IPS DF 6.9 (cell line): ENCODE measurements around the gene ZNRF3.

Source experiments
- DNase-seq: peaks from one replicate; pipeline ENCODE4 v3.0.0-alpha.2; 2013; ENCODE audit warnings: low read depth, low spot score
- H3K27ac ChIP-seq: one replicate; pipeline ENCODE4 v1.5.1; 2013; ENCODE audit warnings: low read length, control low read depth
- H3K27me3 ChIP-seq: 2 replicates; pipeline ENCODE4 v1.6.1; 2013; ENCODE audit warnings: mild to moderate bottlenecking, low read length; ENCODE audit not compliant: control insufficient read depth, insufficient read depth
- H3K36me3 ChIP-seq: 2 replicates; pipeline ENCODE4 v1.6.1; 2013; ENCODE audit warnings: low read length; ENCODE audit not compliant: control insufficient read depth, insufficient read depth
- H3K4me1 ChIP-seq: 2 replicates; pipeline ENCODE4 v1.6.1; 2013; ENCODE audit warnings: low read length; ENCODE audit not compliant: control insufficient read depth, insufficient read depth
- H3K4me3 ChIP-seq: 2 replicates; pipeline ENCODE4 v1.5.1; 2013; ENCODE audit warnings: mild to moderate bottlenecking, low read length
- H3K9me3 ChIP-seq: 2 replicates; pipeline ENCODE4 v1.6.1; 2013; ENCODE audit warnings: low read length, inconsistent platforms; ENCODE audit not compliant: control insufficient read depth, insufficient read depth
- WGBS: extraction: QIAGEN DNeasy Blood & Tissue Kit; methylation state at CpG from one replicate; pipeline ENCODE4 v1.1.7; 2013; ENCODE audit warnings: mixed read lengths, missing lambda C conversion rate; ENCODE audit not compliant: insufficient read length, insufficient coverage; 5-methylcytosine and 5-hydroxymethylcytosine counted together

Gene ZNRF3

DNA sequence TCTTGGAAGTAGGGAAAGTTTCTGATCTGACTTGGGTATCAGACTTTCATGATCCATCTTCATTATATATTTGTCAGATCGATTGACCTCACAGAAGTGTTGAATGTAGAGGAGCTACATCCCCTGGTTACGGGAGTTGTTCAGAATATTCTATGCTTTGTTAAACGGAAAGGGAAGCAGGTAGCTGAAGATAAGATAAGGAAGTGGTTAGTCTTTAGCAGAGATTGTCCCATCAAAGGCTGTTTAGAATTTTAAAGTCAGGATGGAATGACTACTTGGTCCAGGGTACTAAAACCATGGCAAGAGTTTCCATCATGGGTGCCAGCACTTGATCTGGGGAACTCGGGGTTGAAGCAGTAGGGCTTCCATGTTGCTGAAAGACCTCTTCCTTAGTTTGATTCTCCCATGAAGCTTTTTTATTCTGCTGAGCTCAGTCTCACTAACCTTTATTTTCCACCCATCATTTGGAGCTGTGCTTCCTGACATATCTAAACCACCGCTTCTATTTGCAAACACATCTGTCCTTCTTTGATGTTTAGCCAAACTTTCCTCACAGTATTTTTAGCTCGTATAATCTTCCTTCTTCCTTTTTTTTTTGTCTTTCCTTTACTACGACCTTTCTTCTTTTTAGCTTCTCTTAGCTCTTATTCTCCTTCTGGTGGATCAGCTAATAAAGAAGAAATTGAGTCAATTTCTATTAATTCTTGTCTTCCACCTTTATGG lies 182.3 kb downstream of the ZNRF3 start:
- Histone ChIP-seq H3K27ac (no peak overlapping the region), H3K4me1 (no peaks in the 10 kb centered on the region), H3K4me3 (no peak overlapping the region), H3K36me3 (no peaks in the 10 kb centered on the region), H3K9me3 (no peaks in the 10 kb centered on the region), H3K27me3 (no peaks in the 10 kb centered on the region; the same call in 1 of the 2 replicates)
- no CpG with 5 or more reads among the region's 7 CpGs for WGBS
- DNase-seq = no peak

DNA sequence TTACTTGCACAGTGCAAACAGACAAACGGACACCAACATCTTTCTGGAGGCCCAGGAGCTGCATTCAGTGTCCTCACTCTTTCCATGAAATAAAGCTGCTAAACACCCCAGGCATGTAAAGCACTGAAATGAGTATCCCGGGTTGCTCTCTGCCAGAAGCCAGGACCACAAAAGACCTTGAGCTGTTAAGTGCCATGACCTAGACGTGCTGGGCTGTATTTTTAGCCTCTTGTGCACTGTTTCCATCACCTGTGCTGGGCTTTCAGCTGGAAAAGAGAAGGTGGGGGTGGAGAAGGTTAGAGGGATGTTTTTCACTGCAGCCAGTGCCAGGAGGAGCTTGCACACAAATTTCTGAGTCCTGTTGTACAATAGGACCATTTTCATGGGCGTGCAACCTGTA lies 186.1 kb downstream of the ZNRF3 start:
- no CpG with 5 or more reads among the region's 4 CpGs for WGBS
- no peaks in the 10 kb centered on the region for H3K36me3 ChIP-seq
- H3K27me3 ChIP-seq = peaks cover 8% of the 10 kb centered on the region; the same call in 1 of the 2 replicates
- H3K4me1 ChIP-seq = no peaks in the 10 kb centered on the region; the same call in 1 of the 2 replicates
- H3K27ac ChIP-seq = no peak overlapping the region
- H3K9me3 ChIP-seq = no peaks in the 10 kb centered on the region
- DNase-seq = no peak
- H3K4me3 ChIP-seq = no peak overlapping the region

- no peaks in the 10 kb centered on the region for H3K9me3 ChIP-seq
- H3K27ac ChIP-seq = no peak overlapping the region
- no peaks in the 10 kb centered on the region; the same call in 1 of the 2 replicates for H3K4me1 ChIP-seq
- H3K36me3 ChIP-seq = no peaks in the 10 kb centered on the region
- H3K4me3 ChIP-seq = no peak overlapping the region
- WGBS = no CpG with 5 or more reads among the region's 4 CpGs
- H3K27me3 ChIP-seq = peaks cover 8% of the 10 kb centered on the region; the same call in 1 of the 2 replicates
- no peak for DNase-seq
Observed at GRCh38 chr22:29070490-29070889, 187.1 kb downstream of the ZNRF3 start.

- Histone ChIP-seq H3K27me3 (peaks cover 8% of the 10 kb centered on the region; the same call in 1 of the 2 replicates), H3K9me3 (no peaks in the 10 kb centered on the region), H3K27ac (no peak overlapping the region), H3K4me1 (no peaks in the 10 kb centered on the region; the same call in 1 of the 2 replicates), H3K4me3 (peak overlapping the region; percentile 16; the same call in 1 of the 2 replicates), H3K36me3 (no peaks in the 10 kb centered on the region)
- no CpG with 5 or more reads among the region's 60 CpGs for WGBS
- no peak for DNase-seq
Observed at GRCh38 chr22:29071261-29072045, 188.1 kb downstream of the ZNRF3 start.

DNA sequence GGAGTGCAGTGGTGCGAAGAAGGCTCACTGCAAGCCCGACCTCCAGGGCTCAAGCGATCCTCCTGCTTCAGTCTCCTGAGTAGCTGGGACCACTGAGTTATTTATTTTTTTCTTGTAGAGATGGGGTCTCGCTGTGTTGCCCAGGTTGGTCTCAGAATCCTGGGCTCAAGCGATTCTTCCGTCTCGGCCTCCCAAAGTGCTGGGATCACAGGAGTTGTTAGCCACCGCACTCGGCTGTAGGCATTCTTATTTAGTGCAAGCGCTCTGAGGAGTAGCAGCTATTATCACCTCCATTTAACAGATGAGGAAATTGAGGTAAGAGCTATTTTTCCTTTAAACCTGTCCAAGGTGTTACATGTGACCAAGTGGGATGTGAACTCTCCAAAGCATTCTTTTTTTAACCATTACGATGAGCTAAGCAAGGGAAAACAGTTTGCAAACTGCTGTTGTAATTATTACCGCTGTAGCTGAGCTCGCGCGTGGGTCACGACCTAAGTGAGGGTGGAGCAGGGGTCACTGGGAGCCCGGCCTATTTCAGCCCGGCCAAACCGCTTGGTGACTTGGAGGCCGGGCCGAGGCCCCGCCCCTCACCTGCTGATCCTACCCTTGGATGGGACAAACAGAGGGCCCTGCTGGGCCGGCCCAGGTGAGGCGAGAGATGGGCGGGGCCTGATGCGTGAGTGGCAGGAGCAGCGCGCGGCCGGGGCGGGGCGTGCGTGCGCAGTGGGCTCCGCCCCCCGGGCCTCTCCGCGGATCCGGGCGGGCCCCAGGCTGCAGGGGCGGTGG lies 189.0 kb downstream of the ZNRF3 start:
- no CpG with 5 or more reads among the region's 41 CpGs for WGBS
- peak; percentile 94 for DNase-seq
- Histone ChIP-seq H3K4me1 (no peaks in the 10 kb centered on the region; the same call in 1 of the 2 replicates), H3K4me3 (no peak overlapping the region; the same call in 1 of the 2 replicates), H3K9me3 (no peaks in the 10 kb centered on the region), H3K27me3 (peaks cover 8% of the 10 kb centered on the region; the same call in 1 of the 2 replicates), H3K27ac (no peak overlapping the region), H3K36me3 (no peaks in the 10 kb centered on the region)

GRCh38 chr22:29072979-29073617 lies 189.7 kb downstream of the ZNRF3 start, which contains the start of gene KREMEN1:
TSS of gene KREMEN1 (plus strand) at chr22:29073035. CDS start at chr22:29073131, 96 bp downstream.
- no peak within 1 kb of the TSS for H3K27ac ChIP-seq
- peaks cover 8% of the 10 kb centered on the region; the same call in 1 of the 2 replicates for H3K27me3 ChIP-seq
- no peak for DNase-seq
- H3K4me1 ChIP-seq = no peaks in the 10 kb centered on the region; the same call in 1 of the 2 replicates
- peak within 1 kb of the TSS; percentile 64; the same call in 1 of the 2 replicates for H3K4me3 ChIP-seq
- no peaks in the 10 kb centered on the region for H3K36me3 ChIP-seq
- no peaks in the 10 kb centered on the region for H3K9me3 ChIP-seq
- no CpG with 5 or more reads among the region's 76 CpGs for WGBS

- DNase-seq = no peak
Observed at GRCh38 chr22:29073618-29074275, 190.4 kb downstream of the ZNRF3 start.

DNA sequence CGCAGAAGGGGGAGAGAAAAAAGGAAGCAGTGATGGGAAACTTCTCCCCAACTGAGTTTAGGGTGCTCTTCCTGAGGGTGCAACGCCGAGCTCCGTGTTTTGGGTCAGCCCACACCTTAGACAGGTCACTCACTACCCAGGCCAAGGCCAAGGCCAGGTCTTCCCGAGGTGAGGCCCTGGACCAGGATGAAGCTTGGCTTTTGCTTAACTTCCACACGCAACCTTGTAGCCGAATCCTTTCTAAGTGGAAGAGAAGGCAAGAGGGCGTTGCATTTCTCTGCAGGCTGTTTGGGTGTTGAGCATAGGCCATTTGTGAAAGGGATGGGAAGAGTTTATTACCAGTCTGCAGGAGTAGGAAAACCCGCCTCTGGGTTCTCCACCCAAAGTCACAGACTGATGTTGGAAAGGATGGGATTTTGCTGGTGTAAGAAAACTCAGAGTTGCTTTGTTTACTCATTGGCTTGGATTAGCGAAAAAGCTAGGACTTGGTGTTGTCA lies 191.0 kb downstream of the ZNRF3 start:
- Histone ChIP-seq H3K36me3 (no peaks in the 10 kb centered on the region), H3K27me3 (peaks cover 8% of the 10 kb centered on the region; the same call in 1 of the 2 replicates), H3K4me1 (no peaks in the 10 kb centered on the region; the same call in 1 of the 2 replicates), H3K4me3 (peak overlapping the region; percentile 64; the same call in 1 of the 2 replicates), H3K27ac (no peak overlapping the region), H3K9me3 (no peaks in the 10 kb centered on the region)
- WGBS = no CpG with 5 or more reads among the region's 10 CpGs
- DNase-seq = no peak

More at GRCh38 chr22:29073618-29074275, 190.4 kb downstream of the ZNRF3 start:
- H3K4me3 ChIP-seq = peak overlapping the region; percentile 64; the same call in 1 of the 2 replicates
- no peaks in the 10 kb centered on the region for H3K36me3 ChIP-seq
- no peaks in the 10 kb centered on the region; the same call in 1 of the 2 replicates for H3K4me1 ChIP-seq
- H3K9me3 ChIP-seq = no peaks in the 10 kb centered on the region
- peaks cover 8% of the 10 kb centered on the region; the same call in 1 of the 2 replicates for H3K27me3 ChIP-seq
- no peak overlapping the region for H3K27ac ChIP-seq
- no CpG with 5 or more reads among the region's 53 CpGs for WGBS
